ENCODE data around the gene ACP3.
"Not testable (repeated sequence)": the region's sequence is repeated elsewhere in the genome, so short reads cannot be mapped to it uniquely, and the experiment has no call there.

ACP3 gene

GRCh38 chr3:132310057-132310456 lies 7.2 kb upstream of the ACP3 start:
- not testable (repeated sequence) for H3K9me3 ChIP-seq (ENCODE audit: insufficient read depth, low read length); H3K79me2 ChIP-seq (ENCODE audit: insufficient read depth, low read length); H3K4me2 ChIP-seq (ENCODE audit: low read depth, low read length, poor library complexity, severe bottlenecking)

GRCh38 chr3:132311316-132311715 lies 5.9 kb upstream of the ACP3 start:
- no peaks in the 10 kb centered on the region for H3K9me2 ChIP-seq (replicated peaks; ENCODE audit: insufficient read depth, low read length)
- H3K9ac ChIP-seq (ENCODE audit: low read length), result no peak overlapping the region
- H3F3A ChIP-seq (ENCODE audit: insufficient read depth), result no peaks in the 10 kb centered on the region
- TF ChIP-seq EZH2phosphoT487 (conservative IDR thresholded peaks at IDR 0.05; ENCODE audit: low read length) (no peak), CTCF (IDR thresholded peaks at IDR 0.05; ENCODE audit: insufficient read depth, low read length, poor library complexity, severe bottlenecking) (no peak)
- H3K9me3 ChIP-seq (ENCODE audit: insufficient read depth, low read length), result no peaks in the 10 kb centered on the region
- H3K79me2 ChIP-seq (ENCODE audit: insufficient read depth, low read length), result no peaks in the 10 kb centered on the region
- no peak overlapping the region for H2AFZ ChIP-seq (ENCODE audit: low read depth, low read length, severe bottlenecking)
- H3K36me3 ChIP-seq (ENCODE audit: low read length), result no peaks in the 10 kb centered on the region
- H3K27ac ChIP-seq (ENCODE audit: low read depth, low read length), result no peak overlapping the region
- no peaks in the 10 kb centered on the region for H4K20me1 ChIP-seq (ENCODE audit: low read depth, low read length)
- no peak overlapping the region for H3K4me2 ChIP-seq (ENCODE audit: low read depth, low read length, poor library complexity, severe bottlenecking)
- no peak overlapping the region for H3K4me3 ChIP-seq (ENCODE audit: insufficient read depth, low read length, poor library complexity, severe bottlenecking)
- H3K27me3 ChIP-seq (ENCODE audit: low read length), result no peaks in the 10 kb centered on the region

More at GRCh38 chr3:132310057-132310456, 7.2 kb upstream of the ACP3 start:
- H3K27ac ChIP-seq (ENCODE audit: low read depth, low read length); H4K20me1 ChIP-seq (ENCODE audit: low read depth, low read length); H3F3A ChIP-seq (ENCODE audit: insufficient read depth); H3K27me3 ChIP-seq (ENCODE audit: low read length); H3K36me3 ChIP-seq (ENCODE audit: low read length); H3K9ac ChIP-seq (ENCODE audit: low read length); H3K4me3 ChIP-seq (ENCODE audit: insufficient read depth, low read length, poor library complexity, severe bottlenecking); H2AFZ ChIP-seq (ENCODE audit: low read depth, low read length, severe bottlenecking); H3K9me2 ChIP-seq (replicated peaks; ENCODE audit: insufficient read depth, low read length): not testable (repeated sequence)

- H3K9ac ChIP-seq (ENCODE audit: low read length), result no peak overlapping the region
- no peak overlapping the region for H3K4me2 ChIP-seq (ENCODE audit: low read depth, low read length, poor library complexity, severe bottlenecking)
- no peaks in the 10 kb centered on the region for H3K9me2 ChIP-seq (replicated peaks; ENCODE audit: insufficient read depth, low read length)
- no peak overlapping the region for H2AFZ ChIP-seq (ENCODE audit: low read depth, low read length, severe bottlenecking)
- H3K4me3 ChIP-seq (ENCODE audit: insufficient read depth, low read length, poor library complexity, severe bottlenecking), result no peak overlapping the region
- no peaks in the 10 kb centered on the region for H3K36me3 ChIP-seq (ENCODE audit: low read length)
- TF ChIP-seq CTCF (IDR thresholded peaks at IDR 0.05; ENCODE audit: insufficient read depth, low read length, poor library complexity, severe bottlenecking) (no peak), EZH2phosphoT487 (conservative IDR thresholded peaks at IDR 0.05; ENCODE audit: low read length) (no peak)
- H4K20me1 ChIP-seq (ENCODE audit: low read depth, low read length), result no peaks in the 10 kb centered on the region
- no peaks in the 10 kb centered on the region for H3K27me3 ChIP-seq (ENCODE audit: low read length)
- H3K79me2 ChIP-seq (ENCODE audit: insufficient read depth, low read length), result no peaks in the 10 kb centered on the region
- no peaks in the 10 kb centered on the region for H3F3A ChIP-seq (ENCODE audit: insufficient read depth)
- no peak overlapping the region for H3K27ac ChIP-seq (ENCODE audit: low read depth, low read length)
- H3K9me3 ChIP-seq (ENCODE audit: insufficient read depth, low read length), result no peaks in the 10 kb centered on the region
These were observed 5.4 kb upstream of the ACP3 start for GRCh38 chr3:132311841-132312240.

- no peaks in the 10 kb centered on the region for H3K36me3 ChIP-seq (ENCODE audit: low read length)
- no peaks in the 10 kb centered on the region for H3F3A ChIP-seq (ENCODE audit: insufficient read depth)
- H2AFZ ChIP-seq (ENCODE audit: low read depth, low read length, severe bottlenecking), result no peak overlapping the region
- TF ChIP-seq EZH2phosphoT487 (conservative IDR thresholded peaks at IDR 0.05; ENCODE audit: low read length) (no peak), CTCF (IDR thresholded peaks at IDR 0.05; ENCODE audit: insufficient read depth, low read length, poor library complexity, severe bottlenecking) (no peak)
- H3K9ac ChIP-seq (ENCODE audit: low read length), result no peak overlapping the region
- H3K4me2 ChIP-seq (ENCODE audit: low read depth, low read length, poor library complexity, severe bottlenecking), result no peak overlapping the region
- no peaks in the 10 kb centered on the region for H3K27me3 ChIP-seq (ENCODE audit: low read length)
- no peaks in the 10 kb centered on the region for H3K9me3 ChIP-seq (ENCODE audit: insufficient read depth, low read length)
- no peaks in the 10 kb centered on the region for H4K20me1 ChIP-seq (ENCODE audit: low read depth, low read length)
- H3K79me2 ChIP-seq (ENCODE audit: insufficient read depth, low read length), result no peaks in the 10 kb centered on the region
- H3K4me3 ChIP-seq (ENCODE audit: insufficient read depth, low read length, poor library complexity, severe bottlenecking), result no peak overlapping the region
- H3K27ac ChIP-seq (ENCODE audit: low read depth, low read length), result no peak overlapping the region
- H3K9me2 ChIP-seq (replicated peaks; ENCODE audit: insufficient read depth, low read length), result no peaks in the 10 kb centered on the region
These were observed 1.4 kb upstream of the ACP3 start for GRCh38 chr3:132315851-132316250.

Data from SU-DHL-6 (cell line).